ENCODE data around the gene FHIT.

FHIT gene

GRCh38 chr3:61149236-61149635, 102.0 kb downstream of the FHIT start:
- no peak overlapping the region for H3K27ac ChIP-seq (ENCODE audit: low read depth, low read length)
- H3K4me3 ChIP-seq (ENCODE audit: low read length) = no peak overlapping the region
- H4K20me1 ChIP-seq (ENCODE audit: control insufficient read depth, insufficient read depth, low read depth, low read length) = no peaks in the 10 kb centered on the region
- no peaks in the 10 kb centered on the region for H3K79me2 ChIP-seq (ENCODE audit: control insufficient read depth, low read length)
- H3K36me3 ChIP-seq (ENCODE audit: control insufficient read depth, low read length) = no peaks in the 10 kb centered on the region
- no peaks in the 10 kb centered on the region for H3K9me3 ChIP-seq (ENCODE audit: control insufficient read depth, insufficient read depth, low read length)
- H3K4me2 ChIP-seq (ENCODE audit: low read length) = no peak overlapping the region
- no peaks in the 10 kb centered on the region for H3K27me3 ChIP-seq (ENCODE audit: control insufficient read depth, low read length)
- no peaks in the 10 kb centered on the region; the same call in 1 of the 2 replicates for H3K9me2 ChIP-seq (replicated peaks; ENCODE audit: control insufficient read depth, low read length)
- no peaks in the 10 kb centered on the region for H3K4me1 ChIP-seq (ENCODE audit: control insufficient read depth, low read length)
- H3F3A ChIP-seq (ENCODE audit: control insufficient read depth, insufficient read depth) = no peaks in the 10 kb centered on the region
- TF ChIP-seq, protein P1, sequence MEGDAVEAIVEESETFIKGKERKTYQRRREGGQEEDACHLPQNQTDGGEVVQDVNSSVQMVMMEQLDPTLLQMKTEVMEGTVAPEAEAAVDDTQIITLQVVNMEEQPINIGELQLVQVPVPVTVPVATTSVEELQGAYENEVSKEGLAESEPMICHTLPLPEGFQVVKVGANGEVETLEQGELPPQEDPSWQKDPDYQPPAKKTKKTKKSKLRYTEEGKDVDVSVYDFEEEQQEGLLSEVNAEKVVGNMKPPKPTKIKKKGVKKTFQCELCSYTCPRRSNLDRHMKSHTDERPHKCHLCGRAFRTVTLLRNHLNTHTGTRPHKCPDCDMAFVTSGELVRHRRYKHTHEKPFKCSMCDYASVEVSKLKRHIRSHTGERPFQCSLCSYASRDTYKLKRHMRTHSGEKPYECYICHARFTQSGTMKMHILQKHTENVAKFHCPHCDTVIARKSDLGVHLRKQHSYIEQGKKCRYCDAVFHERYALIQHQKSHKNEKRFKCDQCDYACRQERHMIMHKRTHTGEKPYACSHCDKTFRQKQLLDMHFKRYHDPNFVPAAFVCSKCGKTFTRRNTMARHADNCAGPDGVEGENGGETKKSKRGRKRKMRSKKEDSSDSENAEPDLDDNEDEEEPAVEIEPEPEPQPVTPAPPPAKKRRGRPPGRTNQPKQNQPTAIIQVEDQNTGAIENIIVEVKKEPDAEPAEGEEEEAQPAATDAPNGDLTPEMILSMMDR (IDR thresholded peaks at IDR 0.05; ENCODE audit: low read depth, low read length, poor library complexity, severe bottlenecking) = no peak
- TF ChIP-seq EZH2phosphoT487 (IDR thresholded peaks at IDR 0.05; ENCODE audit: borderline replicate concordance, low read length) = no peak

DNA sequence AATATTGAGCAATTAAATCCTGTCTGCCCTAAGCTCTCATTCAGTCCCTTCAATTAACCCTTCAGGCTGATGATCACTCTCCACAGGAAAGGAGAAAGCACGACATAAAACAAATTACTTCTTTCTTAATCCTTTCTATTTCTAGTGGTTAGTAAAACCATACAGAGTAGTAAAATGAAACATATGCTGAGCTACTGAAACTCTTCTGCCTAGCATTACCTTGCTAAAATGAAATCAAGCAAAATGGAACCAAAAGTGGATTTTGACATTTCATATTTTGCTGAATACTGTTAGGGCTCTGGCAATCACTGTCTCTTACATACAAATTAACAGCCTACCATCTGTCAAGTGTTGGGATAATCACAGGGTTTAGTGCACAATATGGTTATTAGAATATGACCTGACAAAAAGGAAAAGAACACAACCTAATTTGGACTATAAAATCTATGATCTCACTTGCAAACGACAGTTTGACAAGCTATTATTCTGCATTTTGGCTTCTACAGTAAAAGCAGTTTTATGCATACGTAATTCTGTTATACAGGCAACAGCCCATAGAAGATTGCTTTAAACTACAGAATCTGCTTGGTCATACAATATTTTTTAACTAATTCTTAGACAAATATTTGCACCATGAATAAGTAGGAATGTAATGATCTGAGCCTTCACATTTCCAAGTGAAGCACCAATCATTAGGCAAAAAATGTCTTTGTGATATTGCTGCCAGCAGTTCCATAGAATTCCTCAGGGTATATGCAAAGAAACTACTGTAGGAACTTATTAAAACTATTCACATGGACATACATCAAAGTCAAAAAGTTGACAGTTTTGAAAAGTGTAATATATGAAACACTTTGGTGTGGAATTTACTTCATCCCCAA, 105.0 kb downstream of the FHIT start:
- H3K4me1 ChIP-seq (ENCODE audit: control insufficient read depth, low read length) = no peaks in the 10 kb centered on the region
- no peak for TF ChIP-seq EZH2phosphoT487 (IDR thresholded peaks at IDR 0.05; ENCODE audit: borderline replicate concordance, low read length)
- TF ChIP-seq, protein P1 (IDR thresholded peaks at IDR 0.05; ENCODE audit: low read depth, low read length, poor library complexity, severe bottlenecking) = no peak

GRCh38 chr3:61141697-61142096, 109.6 kb downstream of the FHIT start:
- Histone ChIP-seq H3F3A (ENCODE audit: control insufficient read depth, insufficient read depth) (no peaks in the 10 kb centered on the region), H3K4me3 (ENCODE audit: low read length) (no peak overlapping the region), H3K4me2 (ENCODE audit: low read length) (no peak overlapping the region), H3K4me1 (ENCODE audit: control insufficient read depth, low read length) (no peaks in the 10 kb centered on the region), H3K79me2 (ENCODE audit: control insufficient read depth, low read length) (no peaks in the 10 kb centered on the region), H3K27ac (ENCODE audit: low read depth, low read length) (no peak overlapping the region), H3K9me3 (ENCODE audit: control insufficient read depth, insufficient read depth, low read length) (no peaks in the 10 kb centered on the region), H3K27me3 (ENCODE audit: control insufficient read depth, low read length) (no peaks in the 10 kb centered on the region), H4K20me1 (ENCODE audit: control insufficient read depth, insufficient read depth, low read depth, low read length) (no peaks in the 10 kb centered on the region), H3K9me2 (replicated peaks; ENCODE audit: control insufficient read depth, low read length) (no peaks in the 10 kb centered on the region), H3K36me3 (ENCODE audit: control insufficient read depth, low read length) (no peaks in the 10 kb centered on the region)
- TF ChIP-seq EZH2phosphoT487 (IDR thresholded peaks at IDR 0.05; ENCODE audit: borderline replicate concordance, low read length) = no peak
- TF ChIP-seq, protein P1 (IDR thresholded peaks at IDR 0.05; ENCODE audit: low read depth, low read length, poor library complexity, severe bottlenecking) = no peak

More for the DNA sequence above, 105.0 kb downstream of the FHIT start:
- Histone ChIP-seq H3K36me3 (ENCODE audit: control insufficient read depth, low read length) (no peaks in the 10 kb centered on the region), H3K4me3 (ENCODE audit: low read length) (no peak overlapping the region), H4K20me1 (ENCODE audit: control insufficient read depth, insufficient read depth, low read depth, low read length) (no peaks in the 10 kb centered on the region), H3K27me3 (ENCODE audit: control insufficient read depth, low read length) (no peaks in the 10 kb centered on the region), H3F3A (ENCODE audit: control insufficient read depth, insufficient read depth) (no peaks in the 10 kb centered on the region), H3K4me2 (ENCODE audit: low read length) (no peak overlapping the region), H3K27ac (ENCODE audit: low read depth, low read length) (no peak overlapping the region), H3K9me3 (ENCODE audit: control insufficient read depth, insufficient read depth, low read length) (no peaks in the 10 kb centered on the region), H3K79me2 (ENCODE audit: control insufficient read depth, low read length) (no peaks in the 10 kb centered on the region), H3K9me2 (replicated peaks; ENCODE audit: control insufficient read depth, low read length) (no peaks in the 10 kb centered on the region)
